Mesothelial cell of epicardium (in vitro differentiated cells): ENCODE data around the gene ARHGAP23. TPM values are rescaled to one million over a fixed set of nuclear protein-coding genes. Genes with fewer than 3 reads are reported as not detected.

ENCODE experiments used
- DNase-seq, 2 experiments: peaks; one replicate each; pipeline ENCODE4 v3.0.0; 2021; ENCODE audit warnings: low spot score in 2 of 2; ENCODE audit not compliant: unreplicated experiment in 2 of 2
- H3K27ac Mint-ChIP-seq: 2 replicates; pipeline ENCODE4 v1.8.0; 2021; ENCODE audit warnings: mixed read lengths
- H3K27me3 Mint-ChIP-seq: 2 replicates; pipeline ENCODE4 v1.8.0; 2021; ENCODE audit warnings: low read depth, mixed read lengths
- H3K36me3 Mint-ChIP-seq: 2 replicates; pipeline ENCODE4 v1.8.0; 2021; ENCODE audit warnings: mixed read lengths
- H3K4me1 Mint-ChIP-seq: 2 replicates; pipeline ENCODE4 v1.8.0; 2021; ENCODE audit warnings: mixed read lengths
- H3K4me3 Mint-ChIP-seq: 2 replicates; pipeline ENCODE4 v1.8.0; 2021; ENCODE audit warnings: mild to moderate bottlenecking, moderate library complexity, mixed read lengths
- H3K9me3 Mint-ChIP-seq: 2 replicates; pipeline ENCODE4 v1.8.0; 2021; ENCODE audit warnings: mixed read lengths
- CTCF ChIP-seq: fragments of 200-600 bp; sonication (generic); IDR thresholded peaks from one replicate; pipeline ENCODE4 v1.5.0; 2021; ENCODE audit warnings: antibody characterized with exemption; ENCODE audit not compliant: unreplicated experiment
- total RNA-seq: library from RNA; stranded (reverse); gene quantifications from 3 replicates; pipeline ENCODE4 v1.2.1, GENCODE V29; 2021

The ARHGAP23 gene
- total RNA-seq, 1 donor from 2014 or later, result 89.1 TPM

DNA sequence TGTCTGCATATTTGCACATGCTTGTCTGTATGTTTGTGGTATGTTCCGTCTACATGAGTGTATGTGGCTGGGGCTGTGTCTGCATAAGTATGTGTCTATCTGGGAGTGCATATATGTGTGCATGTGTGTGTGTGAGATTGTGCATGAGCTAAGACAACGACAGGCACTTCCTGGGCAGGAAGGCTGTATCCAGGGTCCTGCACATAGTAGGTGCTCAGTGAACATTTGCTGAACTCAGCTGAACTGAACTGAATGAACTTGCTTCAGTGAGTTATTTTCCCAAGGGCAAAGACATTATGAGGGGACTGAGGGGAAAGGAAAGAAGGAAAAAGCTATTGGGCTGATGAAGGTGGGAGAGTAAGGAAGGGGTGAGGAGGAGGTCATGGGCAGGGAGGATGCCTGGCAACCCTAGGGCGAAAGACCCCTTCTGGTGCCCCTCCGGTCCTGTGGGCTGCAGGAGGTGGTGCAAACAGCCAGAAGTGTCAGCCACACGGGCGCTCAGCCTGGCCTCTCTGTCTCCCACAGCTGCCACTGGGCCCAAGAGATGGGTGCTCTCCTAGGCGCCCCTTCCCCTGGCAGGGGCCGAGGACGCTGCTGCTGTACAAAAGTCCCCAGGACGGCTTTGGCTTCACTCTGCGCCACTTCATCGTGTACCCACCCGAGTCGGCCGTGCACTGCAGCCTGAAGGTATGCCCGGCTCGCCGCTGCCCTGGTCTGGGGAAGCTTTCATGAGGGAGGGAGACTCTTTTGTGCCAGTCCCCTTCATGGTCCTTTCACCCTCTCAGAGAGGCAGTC, 29.5 kb downstream of the ARHGAP23 start:
- Mint-ChIP-seq H3K27me3 (no peaks in the 10 kb centered on the region), H3K4me1 (peaks cover 40% of the 10 kb centered on the region), H3K4me3 (no peak overlapping the region), H3K27ac (peak overlapping the region; percentile 54), H3K36me3 (peaks cover 13% of the 10 kb centered on the region), H3K9me3 (no peaks in the 10 kb centered on the region)
- no peak for DNase-seq
- no peak for TF ChIP-seq CTCF

DNA sequence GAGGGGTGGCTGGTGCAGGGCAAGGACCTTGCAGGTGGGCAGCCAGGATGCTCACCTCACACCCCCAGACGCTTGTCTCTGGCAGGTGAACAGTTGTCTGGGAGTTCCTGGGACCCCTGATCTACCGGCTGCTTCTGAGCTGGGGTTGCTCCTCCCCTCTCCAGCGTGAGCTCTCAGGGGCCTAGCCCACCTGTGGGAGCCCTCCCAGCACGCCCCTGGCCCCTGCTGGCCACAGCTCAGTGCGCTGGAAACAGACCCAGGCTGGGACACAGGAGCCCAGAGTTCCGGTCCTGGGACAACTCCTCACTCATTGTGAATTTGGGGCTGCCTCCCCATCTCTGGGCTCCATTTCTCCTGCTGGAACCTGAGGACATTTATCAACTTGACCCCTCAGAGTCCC, 30.3 kb downstream of the ARHGAP23 start:
- no peak for DNase-seq
- Mint-ChIP-seq H3K4me1 (peaks cover 33% of the 10 kb centered on the region), H3K27ac (no peak overlapping the region), H3K9me3 (no peaks in the 10 kb centered on the region), H3K4me3 (no peak overlapping the region), H3K36me3 (peaks cover 14% of the 10 kb centered on the region), H3K27me3 (no peaks in the 10 kb centered on the region)
- TF ChIP-seq CTCF, result no peak

GRCh38 chr17:38459567-38459966, 31.3 kb downstream of the ARHGAP23 start:
- H3K9me3 Mint-ChIP-seq, result no peaks in the 10 kb centered on the region
- peaks cover 28% of the 10 kb centered on the region for H3K4me1 Mint-ChIP-seq
- H3K27me3 Mint-ChIP-seq, result no peaks in the 10 kb centered on the region
- no peak overlapping the region for H3K4me3 Mint-ChIP-seq
- no peak for TF ChIP-seq CTCF
- DNase-seq, result no peak
- H3K36me3 Mint-ChIP-seq, result peaks cover 19% of the 10 kb centered on the region
- no peak overlapping the region for H3K27ac Mint-ChIP-seq

DNA sequence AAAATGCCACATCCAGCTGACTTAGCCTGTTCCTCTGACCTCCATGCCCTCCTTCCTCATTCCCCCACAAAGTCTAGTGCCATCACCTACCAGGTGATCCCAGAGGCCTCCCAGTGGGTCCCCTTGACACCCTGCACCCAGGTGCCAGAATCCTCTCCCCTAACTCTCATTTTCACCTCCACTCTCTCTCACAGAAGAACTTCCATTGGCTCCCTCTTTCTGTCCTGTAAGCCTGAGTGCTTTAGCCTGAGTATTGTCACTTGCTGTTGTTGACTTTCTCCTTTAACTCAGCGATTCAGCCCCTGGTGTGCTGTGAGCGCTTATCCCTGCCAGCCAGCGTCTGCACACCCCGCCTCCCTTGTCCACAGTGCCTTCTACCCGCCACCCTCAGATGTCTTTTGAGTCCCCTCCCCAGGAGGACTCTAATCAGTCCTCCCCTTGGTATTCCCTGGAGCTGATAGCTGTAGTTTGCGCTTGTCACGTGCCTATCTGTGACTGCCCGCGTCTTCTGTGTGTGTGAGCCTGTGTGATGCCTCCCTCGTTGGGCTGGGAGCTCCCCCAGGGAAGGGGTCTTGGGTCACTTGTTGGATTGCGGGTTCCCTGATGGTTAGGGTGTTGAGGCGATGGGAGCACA, 31.9 kb downstream of the ARHGAP23 start:
- Mint-ChIP-seq H3K4me3 (no peak overlapping the region), H3K9me3 (no peaks in the 10 kb centered on the region), H3K36me3 (peaks cover 19% of the 10 kb centered on the region), H3K27ac (peak overlapping the region; percentile 74), H3K27me3 (no peaks in the 10 kb centered on the region), H3K4me1 (peaks cover 24% of the 10 kb centered on the region)
- no peak for DNase-seq
- no peak for TF ChIP-seq CTCF

- no peak for TF ChIP-seq CTCF
- Mint-ChIP-seq H3K4me3 (no peak overlapping the region), H3K4me1 (peaks cover 22% of the 10 kb centered on the region), H3K36me3 (peaks cover 19% of the 10 kb centered on the region), H3K27me3 (no peaks in the 10 kb centered on the region), H3K9me3 (no peaks in the 10 kb centered on the region), H3K27ac (peak overlapping the region; percentile 74)
- DNase-seq, result no peak
These were observed 32.7 kb downstream of the ARHGAP23 start for GRCh38 chr17:38460716-38461630.
